OCI-M2 (cell line): Measurements from ENCODE around the gene LAMA2.

Source experiments
- DNase-seq: peaks from one replicate; lab custom pipeline; 2025; ENCODE audit not compliant: unreplicated experiment; lab: John Stamatoyannopoulos, UW

The LAMA2 gene

GRCh38 chr6:128882991-128883611, at the start of gene LAMA2:
LAMA2 (plus strand) TSS chr6:128883138; CDS start chr6:128883246, 108 bp downstream.
- DNase-seq = no peak

- DNase-seq = no peak
Observed at GRCh38 chr6:128836761-128837160, 46.2 kb upstream of the LAMA2 start.

GRCh38 chr6:128841518-128841917, 41.4 kb upstream of the LAMA2 start:
- no peak for DNase-seq

GRCh38 chr6:128844598-128844997, 38.3 kb upstream of the LAMA2 start:
- no peak for DNase-seq

- DNase-seq = no peak
Observed at GRCh38 chr6:128847431-128848210, 35.3 kb upstream of the LAMA2 start.

GRCh38 chr6:128848212-128848935, 34.6 kb upstream of the LAMA2 start:
- no peak for DNase-seq

GRCh38 chr6:128855581-128856085, 27.3 kb upstream of the LAMA2 start:
- DNase-seq = no peak

- DNase-seq = no peak
Observed at GRCh38 chr6:128857806-128858205, 25.1 kb upstream of the LAMA2 start.

GRCh38 chr6:128860782-128861181, 22.2 kb upstream of the LAMA2 start:
- no peak for DNase-seq

GRCh38 chr6:128863983-128864382, 19.0 kb upstream of the LAMA2 start:
- no peak for DNase-seq

- DNase-seq = no peak
Observed at GRCh38 chr6:128870746-128871145, 12.2 kb upstream of the LAMA2 start.

GRCh38 chr6:128874863-128875262, 8.1 kb upstream of the LAMA2 start:
- no peak for DNase-seq

- no peak for DNase-seq
Observed at GRCh38 chr6:128882560-128882959, 378 bp upstream of the LAMA2 start.

- DNase-seq = no peak
Observed at GRCh38 chr6:128883906-128884305, 968 bp downstream of the LAMA2 start.

- DNase-seq = no peak
Observed at GRCh38 chr6:128885381-128885780, 2.4 kb downstream of the LAMA2 start.

GRCh38 chr6:128886706-128887105, 3.8 kb downstream of the LAMA2 start:
- DNase-seq = no peak

- no peak for DNase-seq
Observed at GRCh38 chr6:128888444-128889175, 5.7 kb downstream of the LAMA2 start.

GRCh38 chr6:128889870-128890269, 6.9 kb downstream of the LAMA2 start:
- no peak for DNase-seq

- no peak for DNase-seq
Observed at GRCh38 chr6:128892079-128892478, 9.1 kb downstream of the LAMA2 start.

- DNase-seq = no peak
Observed at GRCh38 chr6:128899341-128900050, 16.6 kb downstream of the LAMA2 start.
